Amygdala (tissue), 56 donors: ENCODE results near the gene ZNF837.

Source experiments
- DNase-seq, 56 donors: peaks; one replicate each; lab custom pipeline; 2025; lab: John Stamatoyannopoulos, UW

Gene ZNF837

DNA sequence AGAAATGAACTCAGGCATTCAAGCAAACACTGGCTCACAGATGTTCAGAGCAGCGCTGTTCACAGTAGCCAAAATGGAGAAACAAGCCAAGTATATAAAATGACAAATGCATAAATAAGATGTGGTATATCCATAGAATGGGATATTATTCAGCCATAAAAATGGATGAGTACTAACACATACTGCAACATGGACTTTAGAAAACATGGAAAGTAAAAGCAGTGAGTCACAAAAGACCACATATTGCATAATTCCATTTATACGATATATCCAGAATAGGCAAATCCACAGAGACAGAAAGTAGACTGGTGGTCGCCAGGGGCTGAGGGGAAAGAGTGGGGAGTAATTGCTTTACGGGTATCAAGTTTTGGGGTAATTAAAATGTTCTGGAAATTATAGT is 6.6 kb downstream of the ZNF837 start:
- no peak for DNase-seq

GRCh38 chr19:58372311-58373133 is 8.3 kb downstream of the ZNF837 start:
- DNase-seq, result peak in 5 of 56 donors; percentile 8 to 24 (median 13)

DNA sequence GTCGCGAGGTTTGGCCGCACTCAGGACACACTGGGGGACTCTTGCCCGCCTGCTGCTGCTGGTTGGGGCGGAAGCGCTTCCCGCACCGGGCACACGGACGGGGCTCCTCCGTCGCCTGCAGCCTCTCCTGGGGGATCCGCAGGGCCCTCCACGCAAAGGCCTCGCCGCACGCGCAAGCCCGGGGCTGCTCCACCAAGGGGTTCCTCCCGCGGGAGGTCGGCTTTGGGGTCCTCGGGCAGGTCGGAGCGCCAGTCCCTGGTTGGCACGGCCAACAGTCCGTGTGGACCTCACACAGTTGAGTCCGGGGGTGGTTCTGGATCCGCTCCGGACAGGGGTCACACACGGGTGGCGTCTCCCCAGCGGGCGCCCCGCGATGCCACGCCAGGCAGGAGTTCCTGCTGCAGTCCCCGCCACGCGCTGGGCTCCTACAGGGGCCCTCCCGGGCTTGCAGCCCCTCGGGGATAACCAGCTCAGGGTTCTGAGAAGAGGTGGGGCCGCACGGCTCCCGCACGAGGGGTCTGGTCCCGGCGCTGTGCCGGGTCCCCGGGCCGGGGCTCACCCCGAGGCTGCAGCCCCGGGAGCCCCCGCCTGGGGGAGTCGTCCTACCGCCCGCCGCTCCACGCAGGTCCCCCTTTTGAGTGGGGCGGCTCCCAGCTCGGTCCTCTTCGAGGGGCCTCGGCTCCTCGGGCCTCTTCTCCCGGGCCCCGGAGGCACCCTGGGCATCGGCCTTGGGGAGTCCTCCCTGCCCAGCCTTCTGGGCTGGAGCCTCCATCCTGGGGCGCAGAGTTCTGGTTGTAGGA is 12.1 kb downstream of the ZNF837 start:
- no peak for DNase-seq

GRCh38 chr19:58367698-58368454 is 13.0 kb downstream of the ZNF837 start:
- no peak for DNase-seq

GRCh38 chr19:58366585-58367430 is 14.0 kb downstream of the ZNF837 start:
- DNase-seq, result no peak

GRCh38 chr19:58364146-58364545 is 16.7 kb downstream of the ZNF837 start:
- DNase-seq, result no peak

- peak; percentile 64 to 99 (median 95) for DNase-seq
Measured at GRCh38 chr19:58362272-58362994, 18.4 kb downstream of the ZNF837 start, which contains the start of gene ZNF497. ZNF497 (minus strand) TSS chr19:58362751; CDS start chr19:58357635, 5,116 bp downstream.

DNA sequence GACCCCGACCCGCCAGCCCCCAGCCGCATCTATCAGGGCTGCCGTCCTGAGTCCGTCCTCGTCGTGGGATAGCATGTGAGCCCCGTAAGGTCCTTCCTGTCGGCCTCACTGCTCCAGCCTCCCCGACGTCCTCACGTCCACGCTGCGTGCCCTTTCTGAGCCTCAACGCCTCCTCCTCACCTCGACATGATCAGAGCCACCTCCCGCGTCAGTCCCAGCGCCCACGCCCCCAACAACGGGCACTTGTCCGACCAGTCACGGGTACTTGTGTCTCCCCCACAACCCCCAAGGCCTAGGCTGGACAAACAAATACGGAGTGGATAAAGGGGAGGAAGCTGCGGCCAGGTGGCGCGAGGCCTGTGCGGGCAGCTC is 18.9 kb downstream of the ZNF837 start:
- peak in 8 of 56 donors; percentile 42 to 73 (median 61) for DNase-seq

GRCh38 chr19:58357481-58358145 is 23.2 kb downstream of the ZNF837 start:
- DNase-seq, result no peak

- no peak for DNase-seq
Measured at GRCh38 chr19:58356766-58357480, 23.9 kb downstream of the ZNF837 start.

DNA sequence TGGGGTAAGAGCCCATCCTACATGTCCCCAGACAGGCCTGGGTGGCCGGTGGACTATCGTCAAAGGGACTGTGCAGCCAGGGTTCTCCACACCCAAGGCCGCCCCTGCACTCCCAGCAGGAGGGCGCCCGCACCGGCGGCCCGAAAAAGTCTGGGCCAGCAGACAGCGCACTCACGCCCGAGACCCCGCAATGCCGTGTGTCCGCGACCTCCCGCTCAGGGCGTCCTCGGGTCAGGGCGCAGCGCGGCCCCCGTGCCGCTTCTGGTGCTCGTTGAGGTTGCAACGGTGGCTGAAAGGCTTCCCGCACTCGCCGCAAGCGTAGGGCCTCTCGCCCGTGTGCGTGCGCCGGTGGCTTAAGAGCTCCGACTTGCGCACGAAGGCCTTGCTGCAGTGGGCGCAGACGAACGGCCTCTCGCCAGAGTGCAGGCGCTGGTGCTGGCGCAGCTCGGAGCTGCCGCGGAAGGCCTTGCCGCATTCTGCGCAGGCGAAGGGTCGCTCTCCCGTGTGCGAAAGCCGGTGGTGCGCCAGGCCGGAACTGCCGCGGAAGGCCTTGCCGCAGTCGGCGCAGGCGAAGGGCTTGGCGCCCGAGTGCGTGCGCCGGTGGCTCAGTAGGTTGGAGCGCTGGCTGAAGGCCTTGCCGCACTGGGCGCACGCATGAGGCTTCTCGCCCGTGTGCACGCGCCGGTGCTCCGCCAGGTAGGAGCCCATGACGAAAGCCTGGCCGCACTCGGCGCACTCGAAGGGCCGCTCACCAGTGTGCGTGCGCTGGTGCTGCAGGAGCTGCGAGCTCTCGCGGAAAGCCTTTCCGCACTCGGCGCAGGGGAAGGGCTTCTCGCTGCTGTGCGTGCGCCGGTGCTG is 24.7 kb downstream of the ZNF837 start:
- DNase-seq, result no peak

GRCh38 chr19:58355215-58355796 is 25.5 kb downstream of the ZNF837 start:
- no peak for DNase-seq

- DNase-seq, result no peak
Measured at GRCh38 chr19:58354478-58355030, 26.3 kb downstream of the ZNF837 start.

DNA sequence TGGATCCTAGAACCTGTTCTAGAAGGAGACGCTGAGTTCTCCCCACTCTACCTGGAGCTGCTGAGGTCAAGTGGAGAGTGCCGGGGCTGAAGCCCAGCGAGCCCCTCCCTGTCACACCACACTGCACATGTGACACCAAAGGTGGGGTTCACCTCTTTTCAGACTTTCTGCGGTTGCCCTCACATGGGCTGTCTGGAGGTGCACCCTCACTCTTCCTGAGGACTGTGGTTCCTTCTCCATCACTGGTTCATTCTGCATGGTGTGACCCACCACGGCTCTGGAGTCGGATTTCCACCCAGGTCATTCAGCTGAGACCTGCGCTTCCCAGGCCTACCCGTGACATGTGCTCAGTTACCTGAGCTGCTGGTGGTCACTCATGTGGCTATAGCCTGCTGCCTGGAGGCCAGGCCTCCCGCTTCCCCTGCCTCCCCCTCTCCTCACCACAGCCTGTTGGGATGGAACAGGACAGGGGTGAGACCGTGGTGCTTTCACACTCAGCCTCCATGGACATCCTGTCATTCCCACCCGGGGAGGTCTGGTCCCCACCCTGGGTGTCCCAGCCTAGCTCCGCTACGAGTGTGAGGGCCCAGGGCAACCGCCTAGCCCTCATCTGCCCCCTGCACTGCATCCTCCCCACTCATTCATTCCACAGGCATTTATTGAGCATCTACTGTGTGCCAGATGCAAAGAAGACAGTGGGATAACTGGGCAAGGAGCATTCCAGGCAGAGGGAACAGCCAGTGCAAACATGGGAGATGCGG is 26.9 kb downstream of the ZNF837 start:
- no peak for DNase-seq
